ENCODE data around the gene THRAP3.

THRAP3 gene

DNA sequence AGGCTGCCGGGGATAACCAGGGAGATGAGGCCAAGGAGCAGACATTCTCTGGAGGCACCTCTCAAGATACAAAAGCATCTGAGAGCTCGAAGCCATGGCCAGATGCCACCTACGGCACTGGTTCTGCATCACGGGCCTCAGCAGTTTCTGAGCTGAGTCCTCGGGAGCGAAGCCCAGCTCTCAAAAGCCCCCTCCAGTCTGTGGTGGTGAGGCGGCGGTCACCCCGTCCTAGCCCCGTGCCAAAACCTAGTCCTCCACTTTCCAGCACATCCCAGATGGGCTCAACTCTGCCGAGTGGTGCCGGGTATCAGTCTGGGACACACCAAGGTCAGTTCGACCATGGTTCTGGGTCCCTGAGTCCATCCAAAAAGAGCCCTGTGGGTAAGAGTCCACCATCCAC is 62.6 kb downstream of the THRAP3 start:
- Mint-ChIP-seq H3K4me3 (no peak overlapping the region), H3K4me1 (ENCODE audit: low read depth) (peaks cover 26% of the 10 kb centered on the region), H3K36me3 (peaks cover 8% of the 10 kb centered on the region), H3K27me3 (no peaks in the 10 kb centered on the region), H3K27ac (peak overlapping the region; percentile 69), H3K9me3 (ENCODE audit: low read depth) (no peaks in the 10 kb centered on the region)

DNA sequence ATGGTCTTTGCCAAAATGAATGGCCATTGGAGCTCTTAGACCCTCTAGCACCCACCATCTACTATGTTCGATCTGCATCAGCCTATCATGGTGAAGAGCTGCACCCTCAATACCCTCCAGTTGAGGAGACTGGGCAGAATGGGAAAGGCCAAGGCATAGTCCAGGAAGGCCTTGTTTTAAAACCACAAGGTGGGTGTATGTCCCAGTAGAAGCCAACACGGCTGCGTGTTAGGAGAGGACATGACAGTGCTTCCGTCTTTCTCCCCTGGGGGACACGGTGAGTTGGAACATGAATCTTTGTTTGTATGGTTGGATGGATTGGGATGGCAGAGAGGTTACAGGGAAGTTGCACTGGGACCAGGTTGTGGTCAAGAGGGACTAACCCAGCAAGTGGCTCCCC is 63.4 kb downstream of the THRAP3 start:
- Mint-ChIP-seq H3K27ac (peak overlapping the region; percentile 38), H3K27me3 (no peaks in the 10 kb centered on the region), H3K36me3 (peaks cover 6% of the 10 kb centered on the region), H3K9me3 (ENCODE audit: low read depth) (no peaks in the 10 kb centered on the region), H3K4me1 (ENCODE audit: low read depth) (peaks cover 26% of the 10 kb centered on the region), H3K4me3 (no peak overlapping the region)

DNA sequence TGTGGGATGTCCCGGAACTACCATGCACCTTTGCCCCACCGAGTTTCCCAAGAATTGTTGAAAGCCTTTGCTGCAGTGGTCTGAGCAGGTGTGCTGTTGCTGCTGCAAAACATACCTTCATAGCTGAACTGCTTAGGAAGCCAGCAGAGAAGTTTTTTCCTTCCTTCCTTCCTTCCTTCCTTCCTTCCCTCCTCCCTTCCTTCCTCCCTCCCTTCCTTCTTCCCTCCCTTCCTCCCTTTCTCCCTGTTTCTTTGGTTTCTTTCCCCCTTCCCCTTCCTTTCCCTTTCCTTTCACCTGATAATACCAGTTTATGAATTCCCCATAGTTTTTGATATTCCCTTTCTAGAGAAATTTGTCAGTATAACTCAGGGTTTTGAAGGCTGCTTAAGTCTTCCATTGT is 71.1 kb downstream of the THRAP3 start:
- no peak overlapping the region for H3K27ac Mint-ChIP-seq
- no peaks in the 10 kb centered on the region for H3K9me3 Mint-ChIP-seq (ENCODE audit: low read depth)
- no peak overlapping the region for H3K4me3 Mint-ChIP-seq
- peaks cover 7% of the 10 kb centered on the region for H3K36me3 Mint-ChIP-seq
- H3K4me1 Mint-ChIP-seq (ENCODE audit: low read depth), result peaks cover 9% of the 10 kb centered on the region
- H3K27me3 Mint-ChIP-seq, result no peaks in the 10 kb centered on the region

DNA sequence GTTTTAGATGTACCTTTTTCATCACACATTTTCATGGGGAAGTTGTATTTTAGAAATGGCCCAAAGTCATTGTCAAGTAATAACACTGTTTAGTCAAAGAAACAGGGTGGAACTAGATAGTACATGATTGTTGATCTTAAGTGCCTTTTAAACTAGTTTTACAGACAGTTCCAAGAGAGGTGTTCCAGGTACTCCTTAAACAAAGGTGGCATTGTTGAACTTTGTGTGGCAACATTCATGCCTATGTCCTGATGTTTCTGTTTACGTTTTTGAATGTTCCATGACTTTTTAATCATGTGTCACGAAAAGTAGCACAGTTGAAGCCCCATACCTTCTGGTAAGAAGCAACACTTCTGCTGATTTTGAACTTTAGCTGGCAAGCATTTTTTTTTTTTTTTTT is 72.8 kb downstream of the THRAP3 start:
- H3K27me3 Mint-ChIP-seq, result no peaks in the 10 kb centered on the region
- no peak overlapping the region for H3K4me3 Mint-ChIP-seq
- no peaks in the 10 kb centered on the region for H3K9me3 Mint-ChIP-seq (ENCODE audit: low read depth)
- peaks cover 17% of the 10 kb centered on the region for H3K4me1 Mint-ChIP-seq (ENCODE audit: low read depth)
- no peak overlapping the region for H3K27ac Mint-ChIP-seq
- peaks cover 14% of the 10 kb centered on the region for H3K36me3 Mint-ChIP-seq

DNA sequence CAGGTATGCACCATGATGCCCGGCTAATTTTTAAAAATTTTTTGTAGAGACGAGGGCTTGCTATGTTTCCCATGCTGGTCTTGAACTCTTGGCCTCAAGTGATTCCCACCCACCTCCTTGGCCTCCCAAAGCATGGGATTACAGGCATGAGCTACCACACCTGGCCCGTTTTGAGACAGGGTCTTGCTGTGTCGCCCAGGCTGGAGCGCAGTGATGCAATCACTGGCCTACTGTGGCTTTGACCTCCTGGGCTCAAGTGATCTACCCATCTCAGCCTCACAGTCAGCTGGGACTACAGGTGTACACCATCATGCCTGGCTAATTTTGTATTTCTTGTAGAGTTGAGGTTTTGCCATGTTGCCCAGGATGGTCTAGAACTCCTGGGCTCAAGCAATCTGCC is 74.4 kb downstream of the THRAP3 start:
- Mint-ChIP-seq H3K36me3 (peaks cover 14% of the 10 kb centered on the region), H3K4me1 (ENCODE audit: low read depth) (peaks cover 25% of the 10 kb centered on the region), H3K4me3 (no peak overlapping the region), H3K9me3 (ENCODE audit: low read depth) (no peaks in the 10 kb centered on the region), H3K27me3 (no peaks in the 10 kb centered on the region), H3K27ac (peak overlapping the region; percentile 34)

DNA sequence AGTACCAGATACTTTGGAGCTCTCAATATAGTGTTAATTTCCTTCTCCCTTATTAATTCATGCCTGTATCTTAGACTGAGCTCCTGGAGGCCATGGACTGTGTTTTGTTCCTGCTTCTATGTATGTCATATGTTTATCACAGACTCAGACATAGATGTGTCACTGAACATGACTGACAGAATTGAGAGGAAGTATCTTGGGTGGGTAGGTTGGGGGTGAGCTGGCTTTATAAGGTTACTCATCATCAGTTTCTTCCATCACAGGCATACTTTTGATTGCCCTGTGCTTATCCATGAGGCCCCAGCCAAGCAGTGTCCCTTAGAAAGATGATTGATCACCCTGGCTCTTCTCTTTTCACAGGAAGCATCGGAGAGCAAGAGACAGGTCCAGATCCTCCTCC is 76.3 kb downstream of the THRAP3 start:
- H3K36me3 Mint-ChIP-seq, result peaks cover 14% of the 10 kb centered on the region
- H3K9me3 Mint-ChIP-seq (ENCODE audit: low read depth), result no peaks in the 10 kb centered on the region
- peaks cover 38% of the 10 kb centered on the region for H3K4me1 Mint-ChIP-seq (ENCODE audit: low read depth)
- H3K27me3 Mint-ChIP-seq, result no peaks in the 10 kb centered on the region
- peak overlapping the region; percentile 65 for H3K4me3 Mint-ChIP-seq
- peak overlapping the region; percentile 98 for H3K27ac Mint-ChIP-seq

DNA sequence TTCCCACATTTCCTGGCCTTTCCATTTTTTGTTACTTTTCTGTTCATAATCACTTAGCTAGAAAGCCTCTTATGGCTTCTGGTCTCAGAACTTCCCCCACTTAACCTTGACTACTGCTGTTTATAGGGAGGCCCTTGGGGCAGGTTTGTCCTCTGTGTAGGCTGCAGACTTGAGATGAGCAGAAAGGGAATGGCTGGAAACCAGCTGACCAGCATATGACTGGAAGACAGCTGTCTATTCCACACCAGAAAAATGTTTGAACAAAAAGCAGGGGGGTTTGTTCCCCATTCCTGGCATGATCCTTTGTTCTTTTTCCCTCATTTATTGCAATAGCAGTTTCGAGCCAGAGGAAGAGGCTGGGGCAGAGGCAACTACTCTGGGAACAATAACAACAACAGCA is 77.0 kb downstream of the THRAP3 start:
- peak overlapping the region; percentile 98 for H3K27ac Mint-ChIP-seq
- H3K36me3 Mint-ChIP-seq, result peaks cover 14% of the 10 kb centered on the region
- peaks cover 43% of the 10 kb centered on the region for H3K4me1 Mint-ChIP-seq (ENCODE audit: low read depth)
- H3K27me3 Mint-ChIP-seq, result no peaks in the 10 kb centered on the region
- H3K4me3 Mint-ChIP-seq, result peak overlapping the region; percentile 28
- no peaks in the 10 kb centered on the region for H3K9me3 Mint-ChIP-seq (ENCODE audit: low read depth)

DNA sequence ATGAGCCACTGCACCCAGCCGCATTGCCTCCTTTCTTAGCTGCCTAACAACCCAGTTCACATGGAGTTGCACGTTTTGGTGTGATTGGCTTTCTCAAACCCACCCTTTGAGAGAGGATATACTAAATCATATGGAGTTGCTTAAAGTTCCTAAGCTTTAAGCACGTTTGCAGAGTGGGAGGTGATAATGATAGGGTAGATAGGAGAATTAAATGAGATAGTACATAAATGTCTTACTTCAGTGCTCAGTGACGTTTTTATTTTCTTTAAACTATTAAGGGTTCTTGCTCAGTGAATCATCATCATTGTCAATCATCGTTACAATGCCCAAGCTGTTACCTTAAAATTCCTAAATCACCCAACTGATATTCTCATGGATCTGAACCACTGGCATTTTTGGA is 79.0 kb downstream of the THRAP3 start:
- Mint-ChIP-seq H3K4me3 (no peak overlapping the region), H3K36me3 (peaks cover 11% of the 10 kb centered on the region), H3K27ac (peak overlapping the region; percentile 34), H3K4me1 (ENCODE audit: low read depth) (peaks cover 49% of the 10 kb centered on the region), H3K27me3 (no peaks in the 10 kb centered on the region), H3K9me3 (ENCODE audit: low read depth) (no peaks in the 10 kb centered on the region)

DNA sequence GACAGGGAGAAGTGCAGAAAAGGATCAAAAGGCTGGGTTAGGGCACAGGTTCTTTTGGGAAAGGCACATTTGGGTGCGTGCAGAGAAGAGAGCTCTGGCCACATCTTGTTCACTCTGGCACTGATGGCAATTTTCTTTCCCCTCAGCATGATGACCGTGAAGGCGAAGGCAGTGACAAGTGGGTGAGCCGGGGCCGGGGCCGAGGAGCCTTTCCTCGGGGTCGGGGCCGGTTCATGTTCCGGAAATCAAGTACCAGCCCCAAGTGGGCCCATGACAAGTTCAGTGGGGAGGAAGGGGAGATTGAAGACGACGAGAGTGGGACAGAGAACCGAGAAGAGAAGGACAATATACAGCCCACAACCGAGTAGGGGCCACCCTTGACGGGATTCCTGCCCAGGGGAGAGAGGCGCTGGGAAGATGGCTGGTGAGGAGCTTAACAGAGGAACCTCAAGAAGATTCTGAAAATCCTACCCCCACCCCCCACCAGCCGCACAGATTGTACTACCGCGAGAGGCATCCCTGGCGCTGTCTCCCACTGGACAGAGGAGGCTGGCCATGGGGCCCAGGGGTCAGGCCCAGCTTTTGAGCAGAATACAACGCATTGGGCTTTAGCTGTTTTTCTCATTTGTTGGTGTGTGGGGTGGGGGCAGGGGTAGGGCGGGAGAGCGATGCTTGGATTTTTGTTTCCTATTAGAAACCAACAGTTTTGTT is 79.6 kb downstream of the THRAP3 start:
- Mint-ChIP-seq H3K9me3 (ENCODE audit: low read depth) (no peaks in the 10 kb centered on the region), H3K27me3 (no peaks in the 10 kb centered on the region), H3K36me3 (peaks cover 11% of the 10 kb centered on the region), H3K4me1 (ENCODE audit: low read depth) (peaks cover 49% of the 10 kb centered on the region), H3K4me3 (no peak overlapping the region), H3K27ac (peak overlapping the region; percentile 46)

DNA sequence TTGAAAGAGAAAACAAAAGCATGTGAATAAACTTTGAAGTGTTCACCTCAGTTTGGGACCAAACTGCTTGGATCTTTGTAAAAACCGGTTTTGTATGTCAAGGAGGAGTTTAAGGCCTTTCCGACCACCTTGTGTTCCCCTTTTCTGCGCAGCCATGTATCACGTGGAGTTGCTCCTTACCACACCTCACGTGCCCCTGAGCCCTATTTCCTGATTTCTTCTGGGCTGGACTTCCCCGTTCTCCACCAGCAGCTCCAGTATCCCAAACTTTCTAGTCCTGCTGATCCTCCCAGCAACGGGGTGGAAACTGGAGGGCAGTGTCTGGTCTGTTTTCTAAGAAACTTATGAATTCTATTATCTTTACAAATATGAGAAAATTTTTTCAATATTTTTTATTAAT is 80.3 kb downstream of the THRAP3 start:
- Mint-ChIP-seq H3K4me1 (ENCODE audit: low read depth) (peaks cover 48% of the 10 kb centered on the region), H3K36me3 (peaks cover 11% of the 10 kb centered on the region), H3K27ac (peak overlapping the region; percentile 46), H3K9me3 (ENCODE audit: low read depth) (no peaks in the 10 kb centered on the region), H3K4me3 (no peak overlapping the region), H3K27me3 (no peaks in the 10 kb centered on the region)

DNA sequence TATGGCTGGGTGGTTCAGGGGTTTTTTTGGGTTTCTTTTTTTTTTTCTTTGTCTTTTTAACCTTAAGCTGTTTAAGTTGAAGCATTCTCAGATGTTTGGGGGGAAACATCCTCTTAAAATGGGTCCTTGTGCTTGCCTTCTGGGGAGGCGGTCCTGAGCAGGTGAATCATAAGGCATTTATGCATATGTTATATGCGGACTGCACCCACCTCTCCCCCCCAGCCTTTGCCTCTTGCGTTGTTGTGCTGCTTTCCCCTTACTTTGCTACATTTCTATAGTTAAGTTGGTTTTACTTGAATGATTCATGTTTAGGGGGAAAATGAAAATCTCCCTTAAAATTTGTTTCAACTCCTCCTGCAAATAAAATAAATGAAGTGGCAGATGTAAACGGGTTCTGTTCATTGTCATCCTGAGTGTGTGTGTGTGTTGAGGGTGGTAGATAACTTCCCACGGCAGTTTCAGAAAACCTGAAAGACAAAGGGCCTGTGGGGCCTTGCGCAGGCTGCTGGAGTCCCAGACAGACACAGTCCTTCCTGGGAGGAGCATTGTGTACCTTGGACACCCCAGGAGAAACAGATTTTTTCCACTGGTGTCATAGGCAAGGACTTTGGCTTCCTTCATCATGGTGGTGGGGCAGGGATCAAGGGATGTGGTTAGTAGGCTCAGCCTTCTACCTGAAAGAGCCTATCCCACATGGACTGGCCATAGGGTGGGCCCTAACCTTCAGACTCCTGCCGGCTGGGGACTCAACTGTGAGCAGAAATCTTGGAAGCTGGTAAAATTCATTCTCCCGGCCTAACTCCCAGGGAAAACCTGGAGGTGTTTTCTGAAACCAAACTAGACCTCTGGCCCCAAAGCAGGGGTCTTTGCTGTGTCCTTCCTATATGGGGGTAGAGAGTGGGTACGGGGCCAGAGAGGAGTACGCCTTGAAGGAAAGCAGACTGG is 81.0 kb downstream of the THRAP3 start:
- H3K4me1 Mint-ChIP-seq (ENCODE audit: low read depth), result peaks cover 41% of the 10 kb centered on the region
- peak overlapping the region; percentile 92 for H3K27ac Mint-ChIP-seq
- peak overlapping the region; percentile 46 for H3K4me3 Mint-ChIP-seq
- no peaks in the 10 kb centered on the region for H3K27me3 Mint-ChIP-seq
- H3K36me3 Mint-ChIP-seq, result peaks cover 8% of the 10 kb centered on the region
- H3K9me3 Mint-ChIP-seq (ENCODE audit: low read depth), result no peaks in the 10 kb centered on the region

DNA sequence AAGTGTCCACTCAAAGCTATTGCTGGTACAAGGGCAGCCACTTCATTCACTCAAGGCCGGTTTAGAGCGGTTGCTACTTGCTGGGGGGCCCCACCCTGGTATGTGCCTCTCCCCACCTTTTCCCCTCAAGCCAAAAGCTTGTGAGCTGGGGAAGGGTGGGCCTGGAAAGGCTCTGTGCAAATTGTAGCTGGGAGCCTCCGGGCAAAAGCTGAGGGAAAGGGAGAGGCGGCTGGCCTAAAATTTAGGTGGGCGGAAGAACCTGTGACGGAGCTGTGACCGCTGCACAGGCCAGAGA is 81.6 kb downstream of the THRAP3 start:
- no peaks in the 10 kb centered on the region for H3K27me3 Mint-ChIP-seq
- H3K4me3 Mint-ChIP-seq, result peak overlapping the region; percentile 46
- peak overlapping the region; percentile 92 for H3K27ac Mint-ChIP-seq
- peaks cover 35% of the 10 kb centered on the region for H3K4me1 Mint-ChIP-seq (ENCODE audit: low read depth)
- no peaks in the 10 kb centered on the region for H3K9me3 Mint-ChIP-seq (ENCODE audit: low read depth)
- H3K36me3 Mint-ChIP-seq, result peaks cover 6% of the 10 kb centered on the region

DNA sequence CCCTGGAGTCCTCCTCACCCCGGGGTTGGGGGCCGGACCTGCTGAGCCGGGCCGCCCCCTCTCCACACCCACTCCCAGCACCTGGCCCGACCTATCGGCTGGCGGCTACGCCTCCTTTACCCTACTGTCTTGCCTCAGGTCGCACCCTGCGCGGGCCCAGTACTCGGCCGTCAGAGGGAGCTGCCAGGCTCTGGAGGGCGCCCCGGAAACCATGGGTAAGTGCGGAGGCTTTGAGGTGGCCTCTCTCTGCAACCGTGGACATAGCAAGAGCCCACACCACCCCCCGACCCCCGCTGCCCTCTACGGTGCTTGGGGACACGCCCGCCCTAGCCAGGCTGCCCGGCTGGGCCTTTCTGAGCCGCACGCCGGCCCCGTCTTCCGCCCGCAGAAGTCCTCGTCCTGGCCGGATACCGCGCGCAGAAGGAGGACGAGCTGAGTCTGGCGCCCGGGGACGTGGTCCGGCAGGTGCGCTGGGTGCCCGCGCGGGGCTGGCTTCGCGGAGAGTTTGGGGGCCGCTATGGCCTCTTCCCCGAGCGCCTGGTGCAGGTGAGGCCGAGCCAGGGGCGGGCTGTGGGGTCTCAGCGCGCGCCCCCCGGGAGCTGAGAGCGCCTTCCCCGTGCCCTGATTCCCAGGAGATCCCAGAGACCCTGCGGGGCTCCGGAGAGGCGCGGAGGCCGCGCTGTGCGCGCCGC is 82.1 kb downstream of the THRAP3 start, which contains the start of gene SH3D21:
TSS of gene SH3D21 (plus strand) at position 159 of the 692 bp plus-strand sequence. CDS start at position 212, 53 bp downstream.
- peak within 1 kb of the TSS; percentile 92 for H3K27ac Mint-ChIP-seq
- H3K27me3 Mint-ChIP-seq, result no peaks in the 10 kb centered on the region
- H3K4me3 Mint-ChIP-seq, result peak within 1 kb of the TSS; percentile 98
- no peaks in the 10 kb centered on the region for H3K9me3 Mint-ChIP-seq (ENCODE audit: low read depth)
- H3K4me1 Mint-ChIP-seq (ENCODE audit: low read depth), result peaks cover 32% of the 10 kb centered on the region
- H3K36me3 Mint-ChIP-seq, result peaks cover 3% of the 10 kb centered on the region

DNA sequence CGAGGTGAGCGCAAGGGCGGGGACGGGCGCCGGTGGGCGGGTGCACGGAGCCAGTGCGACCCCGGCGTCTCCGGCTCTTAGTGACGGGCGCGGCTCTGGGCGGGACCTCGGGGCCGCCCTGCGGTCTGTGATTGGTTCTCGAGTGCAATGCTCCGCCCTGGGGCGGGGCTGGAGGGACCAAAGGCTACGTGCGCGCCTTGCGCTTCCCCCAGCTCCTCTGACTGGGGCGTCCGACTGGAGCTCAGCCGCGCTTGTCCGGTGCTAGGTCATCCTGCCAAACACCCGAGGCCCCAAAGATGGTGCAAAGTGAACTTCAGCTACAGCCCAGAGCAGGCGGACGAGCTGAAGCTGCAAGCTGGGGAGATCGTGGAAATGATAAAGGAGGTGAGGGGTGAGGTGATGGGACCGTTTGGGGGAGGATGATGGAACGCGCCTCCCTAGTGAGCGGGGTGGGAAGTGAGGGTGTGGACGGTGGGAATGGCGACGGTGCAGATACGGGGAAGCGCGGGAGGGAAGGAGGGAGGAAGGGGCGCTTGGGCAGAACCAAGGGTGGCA is 82.7 kb downstream of the THRAP3 start:
- no peaks in the 10 kb centered on the region for H3K9me3 Mint-ChIP-seq (ENCODE audit: low read depth)
- peak overlapping the region; percentile 98 for H3K4me3 Mint-ChIP-seq
- peaks cover 3% of the 10 kb centered on the region for H3K36me3 Mint-ChIP-seq
- H3K4me1 Mint-ChIP-seq (ENCODE audit: low read depth), result peaks cover 32% of the 10 kb centered on the region
- H3K27me3 Mint-ChIP-seq, result no peaks in the 10 kb centered on the region
- H3K27ac Mint-ChIP-seq, result peak overlapping the region; percentile 91
